Bone marrow (tissue), 2 donors: Measurements from ENCODE around the gene BICDL2.

Experiments
- DNase-seq, 2 donors: peaks; one replicate each; lab custom pipeline; 2025; lab: John Stamatoyannopoulos, UW

BICDL2 gene

DNA sequence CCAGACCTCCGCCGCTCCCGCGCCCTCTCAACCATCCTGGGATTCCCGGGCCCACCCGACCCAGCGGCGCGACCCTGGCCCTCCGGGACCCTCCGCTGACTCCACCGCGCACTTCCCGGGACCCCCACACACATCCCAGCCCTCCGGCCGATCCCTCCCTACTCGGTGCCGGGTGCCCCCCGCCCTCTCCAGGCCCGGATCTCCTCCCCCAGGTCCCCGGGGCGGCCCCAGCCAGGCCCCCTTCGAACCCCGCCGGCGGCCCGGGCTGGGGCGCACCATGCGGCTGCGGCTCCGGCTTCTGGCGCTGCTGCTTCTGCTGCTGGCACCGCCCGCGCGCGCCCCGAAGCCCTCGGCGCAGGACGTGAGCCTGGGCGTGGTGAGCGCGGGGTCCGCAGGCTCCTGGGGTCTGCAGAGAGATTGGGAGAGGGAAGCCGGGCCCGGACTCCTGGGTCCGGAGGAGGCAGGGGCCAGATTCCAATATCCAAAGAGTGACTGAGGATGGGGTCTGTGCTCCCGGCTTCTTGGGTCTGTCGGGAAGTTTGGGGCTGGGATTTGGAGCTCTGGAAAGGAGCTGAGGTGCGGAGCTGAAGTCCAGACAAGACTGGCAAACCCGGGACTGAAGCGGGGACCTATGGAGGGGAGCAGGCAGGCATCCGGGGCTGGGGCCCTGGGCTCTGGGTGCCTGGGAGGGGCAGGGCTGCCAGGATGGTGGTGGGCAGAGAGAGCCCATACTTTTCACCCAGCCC lies 10.1 kb upstream of the BICDL2 start:
- no peak for DNase-seq

DNA sequence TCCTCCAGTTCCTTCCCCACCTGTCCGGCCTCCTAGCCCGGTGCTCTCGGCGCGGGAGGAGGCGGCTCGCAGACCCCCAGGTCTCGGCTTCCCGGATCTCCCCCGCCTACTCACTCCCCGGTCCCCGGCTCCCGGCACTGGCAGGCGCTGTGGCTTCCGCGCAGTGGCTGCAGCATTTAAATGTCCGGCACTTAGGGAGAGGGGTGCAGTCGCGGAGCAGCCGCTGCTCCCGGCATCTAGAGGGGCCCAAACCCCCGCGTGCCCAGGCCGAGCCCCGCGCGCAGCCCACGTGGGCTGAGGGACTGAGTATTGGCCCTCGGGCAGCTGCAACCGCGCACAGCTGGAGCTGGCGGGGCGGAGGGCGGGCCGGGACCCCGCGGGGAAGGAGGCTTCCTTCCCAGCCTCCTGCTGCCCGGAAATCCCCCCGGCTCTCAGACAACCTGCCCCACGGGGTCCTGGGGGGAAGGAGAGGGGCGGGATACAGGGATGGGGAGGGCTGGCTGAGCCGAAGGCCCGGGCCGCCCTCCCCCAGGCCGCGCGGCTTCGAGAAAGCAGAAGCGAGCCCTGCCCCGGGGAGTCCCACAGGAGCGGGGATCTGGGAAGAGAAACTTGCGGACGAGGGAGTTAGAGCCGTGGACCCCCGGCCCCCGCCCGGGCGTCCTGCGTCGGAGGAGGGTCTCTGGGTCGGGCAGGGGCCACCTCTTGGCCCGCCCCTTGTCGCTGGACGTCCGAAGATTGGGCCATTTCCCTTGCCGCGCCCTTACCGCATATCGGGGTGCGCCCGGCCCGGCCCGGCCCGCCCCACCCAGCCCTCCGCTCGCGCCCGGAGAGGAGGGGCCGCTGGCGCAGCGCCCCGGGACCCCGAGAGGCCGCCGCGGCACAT lies 9.3 kb upstream of the BICDL2 start, which contains the start of gene MMP25:
Gene MMP25, plus strand, starts transcription at position 804 of the 883 bp plus-strand sequence. CDS start 357 bp downstream, outside the sequence.
- DNase-seq, result peak in 1 of 2 donors; percentile 24

DNA sequence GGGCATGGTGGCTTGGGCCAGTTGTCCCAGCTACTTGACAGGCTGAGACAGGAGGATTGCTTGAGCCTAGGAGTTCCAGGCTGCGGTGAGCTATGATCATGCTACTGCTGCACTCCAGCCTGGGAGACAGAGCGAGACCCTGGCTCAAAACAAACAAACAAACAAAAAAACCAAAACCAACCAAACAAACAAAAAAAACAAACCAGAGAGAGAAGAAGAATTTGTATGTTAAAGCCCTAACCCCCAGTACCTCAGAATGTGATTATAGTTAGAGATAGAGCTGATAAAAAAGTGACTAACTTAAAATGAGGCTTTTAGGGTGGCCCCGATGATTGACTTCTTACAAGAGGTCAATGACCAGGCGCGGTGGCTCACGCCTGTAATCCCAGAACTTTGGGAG lies 8.0 kb upstream of the BICDL2 start:
- no peak for DNase-seq

DNA sequence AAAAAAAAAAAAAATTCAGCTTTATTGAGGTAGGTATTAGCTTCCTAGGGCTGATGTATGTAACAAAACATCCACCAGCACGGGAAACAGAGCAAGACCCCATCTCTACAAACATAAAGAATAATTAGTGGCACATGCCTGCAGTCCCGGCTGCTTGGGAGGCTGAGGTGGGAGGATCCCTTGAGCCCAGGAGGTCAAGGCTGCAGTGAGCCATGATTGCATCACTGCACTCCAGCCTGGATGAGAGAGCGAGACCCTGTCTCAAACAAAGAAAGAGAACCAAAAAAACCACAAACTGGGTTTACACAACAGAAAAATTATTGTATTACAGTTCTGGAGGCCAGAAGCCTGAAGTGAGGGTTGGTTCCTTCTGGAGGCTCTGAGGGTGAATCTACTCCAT lies 5.6 kb upstream of the BICDL2 start:
- no peak for DNase-seq

DNA sequence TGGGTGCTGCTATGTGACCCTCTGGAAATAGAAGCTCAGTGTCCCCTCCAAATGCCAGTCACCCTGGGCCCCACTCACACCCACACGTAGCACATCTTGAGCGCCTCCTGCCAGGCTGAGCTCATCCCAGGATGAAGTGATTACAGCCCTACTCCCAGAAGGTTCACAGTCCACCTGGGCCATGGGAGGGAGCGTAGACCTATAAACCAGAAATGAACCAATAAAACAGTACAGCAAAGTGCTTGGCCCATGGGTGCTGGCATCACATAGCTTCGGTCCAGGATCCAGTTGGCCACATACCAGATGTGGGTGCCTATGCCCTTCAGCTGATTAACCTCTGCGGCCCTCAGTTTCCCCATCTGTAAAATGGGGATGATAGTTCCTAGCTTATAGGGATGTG lies 2.2 kb upstream of the BICDL2 start:
- no peak for DNase-seq

DNA sequence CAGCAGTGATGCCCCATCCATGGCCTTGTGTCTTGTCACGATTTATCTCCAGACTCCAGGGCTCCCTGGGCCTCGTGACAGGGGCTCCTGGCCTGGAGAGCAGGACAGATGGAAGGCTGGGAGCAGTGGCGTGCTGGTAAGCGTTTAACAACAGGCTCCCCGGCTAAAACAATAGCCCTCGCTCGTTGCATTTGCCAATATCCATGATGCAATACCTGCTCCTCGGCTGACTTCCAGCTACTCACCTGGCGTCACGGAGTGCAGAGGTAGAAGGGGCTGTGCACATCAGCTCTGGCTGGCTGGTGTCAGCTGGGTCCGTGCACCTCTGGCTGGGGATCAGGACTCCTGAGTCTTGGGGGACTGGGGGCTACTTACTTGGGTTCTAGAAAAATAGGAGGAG lies 1.5 kb upstream of the BICDL2 start:
- DNase-seq, result no peak

DNA sequence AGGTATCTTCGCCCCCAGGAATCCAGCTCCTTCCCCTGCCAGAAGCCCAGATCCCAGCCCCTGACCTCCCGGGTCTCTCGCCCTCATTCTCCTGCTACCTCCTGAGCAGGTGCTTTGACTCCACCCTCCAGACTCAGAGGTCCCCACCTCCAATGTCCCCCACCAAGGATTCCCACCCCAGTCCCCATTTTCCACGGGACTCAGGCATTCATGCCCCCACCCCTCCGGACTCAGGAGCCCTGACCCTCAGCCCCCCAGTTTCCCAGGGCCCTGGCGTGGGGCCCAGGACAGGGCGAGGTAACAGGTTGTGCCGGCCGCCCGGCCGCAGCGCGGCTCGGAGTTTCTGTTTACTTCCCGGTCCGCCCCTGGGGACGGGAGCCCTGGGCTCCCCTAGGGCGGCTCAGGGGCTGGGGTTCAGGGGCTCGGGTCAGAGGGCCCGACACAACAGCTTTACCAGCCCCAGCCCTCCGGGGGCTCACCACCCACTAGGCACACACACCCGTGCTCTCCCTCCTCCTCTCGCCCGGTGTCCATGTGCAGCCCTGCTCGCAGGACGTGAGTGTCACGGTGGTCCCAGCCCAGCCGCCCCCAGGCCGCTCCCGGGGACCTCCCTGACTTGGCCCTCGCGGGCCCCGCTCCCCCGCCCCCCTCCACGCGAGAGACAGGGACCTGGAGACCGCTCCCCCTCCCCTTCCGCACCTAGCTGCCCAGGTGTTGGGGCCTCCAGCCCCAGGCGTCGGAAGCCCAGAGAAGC lies 595 bp downstream of the BICDL2 start:
- no peak for DNase-seq

DNA sequence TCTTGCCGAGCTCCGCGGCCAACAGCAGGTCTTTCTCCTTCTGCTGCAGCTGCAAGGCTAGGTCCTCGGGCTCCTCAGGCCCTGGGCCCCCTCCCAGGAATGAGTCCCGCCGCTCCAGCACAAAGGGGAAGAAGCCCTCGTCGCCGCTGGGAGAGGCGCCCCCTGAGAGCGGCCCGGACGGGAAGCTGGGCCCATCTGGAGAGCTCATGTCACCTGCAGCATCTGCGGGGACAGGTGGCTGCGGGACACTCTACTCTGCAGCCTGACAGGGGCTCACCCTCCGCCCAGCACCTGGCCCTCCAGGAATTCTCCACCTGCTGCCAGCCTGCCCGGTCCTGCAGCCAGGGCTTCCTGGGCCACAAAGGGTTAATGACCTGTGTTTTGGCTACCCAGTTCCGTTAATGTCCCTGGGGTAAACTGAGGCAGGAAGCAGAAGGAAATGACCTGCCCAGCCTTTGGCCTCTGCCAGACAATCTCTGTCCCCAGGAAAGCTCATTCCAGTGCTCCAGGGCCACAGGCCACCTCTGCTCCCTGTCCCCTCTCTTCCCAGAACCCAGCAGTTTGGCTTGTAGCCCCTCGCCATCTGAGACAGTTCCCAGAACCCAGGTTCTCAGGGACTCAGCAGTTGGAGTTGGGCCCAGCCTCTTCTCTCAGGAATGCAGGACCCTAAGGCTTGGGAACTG lies 1.3 kb downstream of the BICDL2 start:
- no peak for DNase-seq

DNA sequence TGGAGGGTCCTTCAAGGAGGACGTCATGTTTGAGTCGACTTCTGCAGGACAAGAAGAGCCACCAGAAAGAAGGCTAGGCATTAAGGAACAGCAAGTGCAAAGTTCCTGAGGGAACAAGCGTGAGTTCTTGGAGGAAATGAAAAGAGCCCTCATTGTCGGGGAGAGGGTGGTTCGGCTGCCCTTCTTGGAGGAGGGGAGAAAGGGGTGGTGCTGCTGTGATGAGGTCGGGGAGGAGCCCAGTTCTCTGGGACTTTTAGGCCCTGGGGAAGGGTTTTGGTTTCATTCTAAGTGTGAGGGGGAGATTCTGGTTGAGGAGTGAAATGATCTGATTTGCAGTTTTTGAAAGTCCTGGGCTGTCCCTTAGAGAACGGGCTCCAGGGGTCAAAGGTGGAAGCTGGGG lies 4.1 kb downstream of the BICDL2 start:
- no peak for DNase-seq

DNA sequence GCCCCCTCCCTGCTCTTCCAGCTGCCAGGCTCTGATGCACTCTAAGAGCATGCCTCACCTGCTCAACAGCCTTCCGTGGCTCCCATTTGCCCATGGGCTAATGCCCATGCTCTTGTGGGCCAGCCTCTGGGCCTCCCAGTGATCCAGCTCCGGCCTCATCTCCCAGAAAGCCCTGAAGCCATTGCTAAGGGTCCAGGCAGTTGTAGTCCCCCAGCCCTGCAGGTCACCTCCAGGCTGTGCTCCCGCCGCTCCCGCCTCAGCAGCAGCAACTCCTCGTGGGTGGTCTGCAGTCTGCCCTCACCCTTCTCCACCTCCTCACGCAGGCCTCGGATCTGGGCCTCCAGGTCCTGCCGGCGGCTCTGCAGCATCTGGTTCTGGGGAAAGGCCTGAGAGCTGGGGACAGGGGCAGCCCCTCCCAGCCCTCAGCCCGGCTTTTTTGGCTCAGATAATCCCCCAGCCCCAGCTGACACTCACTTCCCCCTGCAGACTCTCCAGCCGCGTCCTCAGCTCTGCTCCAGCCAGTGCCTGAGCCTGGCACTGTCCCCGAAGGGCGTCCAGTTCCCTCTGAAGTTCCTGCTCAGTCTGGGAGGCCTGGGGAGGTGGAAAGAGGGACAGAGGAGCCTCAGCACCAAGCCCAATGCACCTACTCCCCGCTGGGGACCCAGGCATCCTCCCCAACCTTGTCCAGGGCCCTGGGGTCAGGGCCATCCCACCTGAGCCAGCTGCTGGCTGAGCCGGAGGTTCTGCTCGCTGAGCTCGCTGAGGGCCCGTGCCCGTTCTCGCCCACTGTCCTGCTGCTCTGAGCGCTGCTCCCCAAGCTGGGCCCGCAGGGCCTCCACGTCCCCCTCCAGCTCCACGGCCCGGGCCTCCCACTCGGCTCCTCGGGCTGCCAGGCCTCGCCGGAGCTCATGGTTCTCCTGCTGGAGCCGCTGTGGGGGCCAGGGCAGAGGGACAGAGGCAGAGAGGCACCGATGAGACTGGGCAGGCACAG lies 6.2 kb downstream of the BICDL2 start:
- no peak for DNase-seq

DNA sequence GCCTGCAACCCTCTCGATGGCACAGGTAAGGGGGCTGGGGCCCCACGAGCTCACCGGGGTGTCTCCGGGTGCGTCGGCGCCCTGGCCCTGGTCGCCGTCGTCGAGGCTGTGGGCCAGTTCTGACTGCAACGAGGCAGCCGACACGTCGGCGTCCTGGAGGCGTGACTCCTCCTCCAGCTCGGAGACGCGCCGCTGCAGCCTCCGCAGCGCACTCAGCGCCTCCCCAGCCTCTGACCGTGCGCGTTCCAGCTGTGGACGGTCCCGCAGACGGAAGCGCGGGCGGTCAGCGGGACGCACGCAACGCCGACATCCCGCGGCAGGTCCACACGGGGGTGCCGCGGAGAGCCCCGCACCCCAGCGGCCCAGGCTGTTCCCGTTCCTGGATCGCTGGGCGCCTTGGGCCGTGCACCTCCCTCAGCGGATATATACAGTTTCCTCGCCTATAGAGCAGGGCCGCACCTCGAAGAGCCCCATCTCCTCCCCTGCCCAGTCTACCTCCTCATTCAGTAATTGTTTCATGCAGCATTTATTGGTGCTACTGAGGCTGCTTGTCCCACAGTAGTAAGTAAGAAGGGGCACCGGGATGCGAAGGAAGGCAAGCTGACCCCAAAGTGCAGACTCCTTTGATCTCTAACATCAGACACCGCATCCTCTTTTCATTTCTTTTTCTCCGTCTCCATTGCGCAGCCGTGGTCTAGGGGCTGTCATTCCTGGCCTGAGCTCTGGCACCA lies 7.1 kb downstream of the BICDL2 start:
- no peak for DNase-seq

DNA sequence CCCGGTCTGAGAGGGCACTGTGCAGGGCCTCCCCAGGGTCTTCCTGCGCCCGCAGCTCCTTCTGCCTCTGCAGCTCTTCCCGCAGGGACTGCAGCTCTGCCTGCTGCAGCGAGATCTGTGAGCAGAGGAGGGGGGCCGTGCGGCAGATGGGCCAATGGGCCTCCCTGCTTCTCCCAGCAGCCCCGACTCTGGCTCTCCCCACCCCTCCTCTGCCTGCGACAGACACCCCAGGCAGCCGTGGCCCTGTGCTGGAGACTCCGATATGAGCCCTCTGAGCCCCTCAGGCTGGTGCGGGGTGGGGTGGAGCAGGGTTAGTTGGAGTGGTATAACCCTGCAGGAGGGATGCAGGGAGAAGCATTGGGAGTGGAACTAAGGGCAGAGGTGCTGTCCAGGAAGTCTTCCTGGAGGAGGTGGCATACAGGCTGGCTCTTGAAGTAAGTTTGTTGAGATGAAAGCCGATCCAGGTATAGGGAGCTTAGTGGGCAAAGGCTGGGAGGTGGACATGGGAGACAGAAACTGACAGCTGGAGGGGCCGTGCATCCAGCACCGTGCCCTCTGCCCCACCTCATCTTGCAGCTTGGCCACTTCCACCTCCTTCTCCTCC lies 7.9 kb downstream of the BICDL2 start:
- no peak for DNase-seq

DNA sequence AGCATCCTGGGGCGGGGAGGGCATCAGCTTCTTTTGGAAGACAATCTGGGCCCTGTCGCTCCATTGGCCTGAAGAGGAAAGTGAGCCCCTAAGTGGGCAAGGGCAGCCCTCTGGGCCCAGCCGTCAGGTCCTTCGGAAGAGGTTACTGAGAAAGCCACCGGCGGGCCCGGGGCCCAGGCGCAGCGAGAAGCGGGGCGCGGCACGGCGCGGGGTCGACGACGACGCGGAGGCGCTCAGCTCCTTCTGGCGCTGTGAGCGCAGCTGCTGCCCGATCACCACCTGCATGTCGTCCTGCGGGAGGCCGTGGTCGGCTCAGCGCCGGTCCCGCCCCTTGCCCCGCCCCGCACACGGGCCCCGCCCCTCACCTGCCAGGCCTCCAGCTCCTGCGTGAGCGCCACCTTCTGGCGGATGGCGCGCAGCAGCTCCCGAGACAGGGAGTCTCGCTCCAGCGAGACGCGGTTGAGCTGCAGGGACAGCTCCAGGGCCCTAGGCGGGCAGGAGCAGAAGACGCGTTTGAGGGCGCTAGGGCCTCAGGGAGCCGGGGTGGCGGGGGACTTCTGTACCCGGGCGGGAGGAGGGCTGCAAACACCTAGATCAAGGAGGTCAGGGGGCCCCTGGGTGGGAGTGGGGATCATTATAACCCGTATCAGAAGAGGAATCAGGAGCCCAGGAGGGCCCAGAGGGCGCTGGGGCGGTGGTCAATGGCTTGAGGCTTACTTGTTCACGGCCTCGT lies 8.6 kb downstream of the BICDL2 start:
- peak in 1 of 2 donors; percentile 38 for DNase-seq

DNA sequence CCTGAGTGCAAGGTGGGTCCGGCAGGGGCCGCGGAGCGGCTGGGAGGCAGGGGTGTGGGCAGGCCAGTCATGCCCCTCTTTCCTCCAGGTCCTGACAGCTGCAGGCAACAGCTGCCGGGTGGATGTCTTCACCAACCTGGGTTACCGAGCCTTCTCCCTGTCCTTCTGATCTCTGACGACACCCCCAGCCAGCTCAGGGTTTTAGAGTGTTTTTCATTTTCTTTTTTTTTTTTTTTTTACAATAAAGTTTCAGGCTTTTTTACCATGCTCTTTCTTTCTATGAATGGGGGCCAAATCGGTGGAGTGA lies 9.3 kb downstream of the BICDL2 start:
- no peak for DNase-seq

DNA sequence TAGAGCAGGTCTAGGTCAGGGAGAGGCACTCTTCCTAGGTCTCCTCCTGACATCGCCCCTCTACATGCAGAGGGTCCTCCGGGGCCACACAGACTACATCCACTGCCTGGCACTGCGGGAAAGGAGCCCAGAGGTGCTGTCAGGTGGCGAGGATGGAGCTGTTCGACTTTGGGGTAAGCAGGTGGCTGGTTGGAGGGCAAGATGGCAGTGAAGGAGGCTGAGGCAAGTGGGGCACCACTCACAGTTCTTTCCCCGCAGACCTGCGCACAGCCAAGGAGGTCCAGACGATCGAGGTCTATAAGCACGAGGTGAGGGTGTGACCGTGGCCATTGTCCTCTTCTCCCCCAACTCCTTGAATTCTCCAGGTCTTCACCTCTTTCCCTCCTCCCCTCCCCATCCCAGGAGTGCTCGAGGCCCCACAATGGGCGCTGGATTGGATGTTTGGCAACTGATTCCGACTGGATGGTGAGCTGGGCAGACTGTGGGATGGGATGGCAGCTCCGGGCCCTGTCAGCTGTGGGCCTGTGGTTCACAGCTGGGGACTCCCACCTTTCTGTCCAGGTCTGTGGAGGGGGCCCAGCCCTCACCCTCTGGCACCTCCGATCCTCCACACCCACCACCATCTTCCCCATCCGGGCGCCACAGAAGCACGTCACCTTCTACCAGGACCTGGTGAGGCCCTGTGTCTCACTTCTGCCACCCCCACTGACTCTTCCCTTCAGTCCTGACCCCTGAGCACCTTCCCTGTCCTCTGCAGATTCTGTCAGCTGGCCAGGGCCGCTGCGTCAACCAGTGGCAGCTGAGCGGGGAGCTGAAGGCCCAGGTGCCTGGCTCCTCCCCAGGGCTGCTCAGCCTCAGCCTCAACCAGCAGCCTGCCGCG lies 9.9 kb downstream of the BICDL2 start:
- no peak for DNase-seq

DNA sequence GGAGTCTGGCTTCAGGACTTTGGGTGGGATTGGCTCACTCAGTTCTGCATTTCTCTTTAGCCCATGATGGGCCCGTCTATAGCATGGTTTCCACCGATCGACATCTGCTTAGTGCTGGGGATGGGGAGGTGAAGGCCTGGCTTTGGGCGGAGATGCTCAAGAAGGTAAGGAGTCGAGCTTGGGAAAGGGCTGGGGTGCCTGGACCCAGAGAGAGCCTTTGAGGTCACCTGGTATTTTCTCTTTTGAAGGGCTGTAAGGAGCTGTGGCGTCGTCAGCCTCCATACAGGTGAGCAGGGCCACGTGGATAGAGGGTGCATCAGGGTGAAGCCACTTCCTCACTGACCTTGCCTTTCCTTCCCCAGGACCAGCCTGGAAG lies 10.8 kb downstream of the BICDL2 start:
- DNase-seq, result no peak

DNA sequence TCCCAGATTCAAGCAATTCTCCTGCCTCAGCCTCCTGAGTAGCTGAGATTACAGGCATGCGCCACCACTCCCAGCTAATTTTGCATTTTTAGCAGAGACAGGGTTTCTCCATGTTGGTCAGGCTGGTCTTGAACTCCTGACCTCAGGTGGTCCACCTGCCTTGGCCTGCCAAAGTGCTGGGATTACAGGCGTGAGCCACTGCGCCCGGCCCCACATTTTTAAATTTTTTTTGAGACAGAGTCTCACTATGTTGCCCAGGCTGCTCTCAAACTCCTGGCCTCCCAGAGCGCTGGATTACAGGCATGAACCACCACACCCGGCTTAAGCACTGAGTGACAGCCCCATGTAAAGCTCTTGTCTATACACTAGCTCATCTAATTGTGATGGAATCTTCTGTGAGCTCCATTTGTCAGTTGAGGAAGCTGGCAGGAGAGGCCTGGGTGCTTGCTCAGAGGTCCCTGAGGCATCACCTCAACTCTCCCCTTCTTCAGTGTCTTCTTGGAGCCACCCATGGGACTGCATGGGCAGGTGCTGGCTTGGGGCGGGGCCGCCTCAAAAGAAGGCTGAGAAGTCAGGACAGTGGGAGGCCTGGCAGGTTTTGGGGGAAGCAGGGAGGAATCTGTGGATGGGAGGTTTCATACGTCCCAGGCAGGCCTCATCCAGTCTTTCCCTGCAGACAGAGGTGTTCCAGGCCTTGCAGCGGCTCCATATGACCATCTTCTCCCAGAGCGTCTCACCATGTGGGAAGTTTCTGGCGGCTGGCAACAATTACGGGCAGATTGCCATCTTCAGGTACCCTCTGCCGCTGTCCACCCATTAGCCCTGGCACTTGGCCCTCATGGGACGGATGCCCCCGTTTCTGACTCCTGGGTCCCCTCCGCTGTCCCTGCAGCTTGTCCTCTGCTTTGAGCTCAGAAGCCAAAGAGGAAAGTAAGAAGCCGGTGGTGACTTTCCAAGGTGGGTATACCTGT lies 11.4 kb downstream of the BICDL2 start:
- DNase-seq, result no peak
